ENCODE results near the gene AKAP13. TPM values are rescaled to one million over a fixed set of nuclear protein-coding genes. Genes with fewer than 3 reads are reported as not detected.

Gene AKAP13
- total and polyA plus RNA-seq, 2 of the 8 experiments (the other 6 are each of a cell fraction or from before 2014, with no cell fraction given): 14.0 to 46.2 TPM

GRCh38 chr15:85419161-85419560 lies 38.8 kb downstream of the AKAP13 start:
- H3K79me1 ChIP-seq (ENCODE audit: low read depth, low read length): no peaks in the 10 kb centered on the region; the same call in none of the 2 replicates
- H4K5ac ChIP-seq (ENCODE audit: insufficient read length, low read depth, low read length): no peak overlapping the region
- H3K27me3 ChIP-seq (replicated peaks in 1 of 4; ENCODE audit: control insufficient read depth in 3 of 4, extremely low read depth in 1 of 4, insufficient read depth in 3 of 4, low read length in 3 of 4): no peaks in the 10 kb centered on the region
- H3K56ac ChIP-seq (replicated peaks; ENCODE audit: insufficient read length, low read depth, low read length): no peak overlapping the region
- ChIA-PET POLR2A (ENCODE audit: partially characterized antibody) (no interaction called here), CTCF (ENCODE audit: partially characterized antibody) (no interaction called here)
- no peak overlapping the region for H3K23ac ChIP-seq (ENCODE audit: insufficient read length)
- WGBS, 2 experiments (ENCODE audit: extremely low coverage in 1 of 2, insufficient coverage in 1 of 2, insufficient read length in 1 of 2, insufficient replicate concordance in 2 of 2, low coverage in 1 of 2, low lambda C conversion rate in 2 of 2, missing lambda C conversion rate in 1 of 2): 81% methylated on average over 5 of the region's 5 CpGs; no CpG with 5 or more reads in 1 of the 2 experiments
- FAIRE-seq (no peak), DNase-seq (ENCODE audit: low read depth in 1 of 2, low spot score in 2 of 2) (no peak)
- no peak overlapping the region for H3K4me3 ChIP-seq (ENCODE audit: extremely low read depth in 1 of 4, insufficient read depth in 2 of 4, low read depth in 3 of 4, low read length in 4 of 4)
- H3K4ac ChIP-seq (replicated peaks; ENCODE audit: insufficient read length, low read depth, low read length): no peak overlapping the region
- H2AK5ac ChIP-seq (ENCODE audit: low read depth, low read length): no peak overlapping the region
- H2BK12ac ChIP-seq (ENCODE audit: low read depth, low read length): no peak overlapping the region
- peaks cover 7 to 9% of the 10 kb centered on the region in 2 experiments for H4K20me1 ChIP-seq (replicated peaks in 1 of 2; ENCODE audit: control insufficient read depth in 1 of 2, insufficient read depth in 2 of 2, low read length in 2 of 2)
- H4K8ac ChIP-seq (ENCODE audit: extremely low read depth, insufficient read depth, low read length): no peak overlapping the region
- no peaks in the 10 kb centered on the region for H3K9me3 ChIP-seq (ENCODE audit: insufficient read depth in 2 of 2, low read depth in 1 of 2, low read length in 1 of 2)
- H4K91ac ChIP-seq (replicated peaks; ENCODE audit: insufficient read length, low read length): no peak overlapping the region
- H3K79me2 ChIP-seq (ENCODE audit: control insufficient read depth in 1 of 2, insufficient read depth in 2 of 2, low read length in 2 of 2): peaks cover 0 to 91% of the 10 kb centered on the region in 2 experiments; a peak in 3 of 4 replicates
- H3K14ac ChIP-seq (ENCODE audit: insufficient read length): no peak overlapping the region
- H3K4me2 ChIP-seq (ENCODE audit: insufficient read depth in 1 of 2, low read depth in 2 of 2, low read length in 2 of 2): no peak overlapping the region
- no peaks in the 10 kb centered on the region for H3K23me2 ChIP-seq (ENCODE audit: low read depth, low read length)
- H2BK20ac ChIP-seq (ENCODE audit: low read length): no peak overlapping the region
- TF ChIP-seq JUN (IDR thresholded peaks at IDR 0.05; ENCODE audit: low read depth, low read length): no peak
- TF ChIP-seq ATF3 (IDR thresholded peaks at IDR 0.05; ENCODE audit: insufficient read depth, low read depth, low read length): no peak
- no peak for TF ChIP-seq BRCA1 (IDR thresholded peaks at IDR 0.05; ENCODE audit: low read depth, low read length)
- no peak for TF ChIP-seq MAX (IDR thresholded peaks at IDR 0.05)
- TF ChIP-seq GABPA (IDR thresholded peaks at IDR 0.05; ENCODE audit: borderline replicate concordance, insufficient read depth, low read length): no peak
- no peak for TF ChIP-seq CTBP2 (IDR thresholded peaks at IDR 0.05; ENCODE audit: borderline replicate concordance, insufficient read depth, insufficient read length, low read length)
- TF ChIP-seq GTF2F1 (IDR thresholded peaks at IDR 0.05; ENCODE audit: borderline replicate concordance, low read depth, low read length): no peak
- no peak for TF ChIP-seq SP1 (IDR thresholded peaks at IDR 0.05; ENCODE audit: low read depth, low read length)
- no peak for TF ChIP-seq NANOG (IDR thresholded peaks at IDR 0.05; ENCODE audit: insufficient read depth, low read depth, low read length, poor library complexity, severe bottlenecking)
- no peak for TF ChIP-seq EP300 (IDR thresholded peaks at IDR 0.05; ENCODE audit: borderline replicate concordance in 1 of 2, low read depth in 2 of 2, low read length in 2 of 2)
- no peak overlapping the region for H3K27ac ChIP-seq (ENCODE audit: low read depth, low read length)
- H3K36me3 ChIP-seq (ENCODE audit: control insufficient read depth in 2 of 4, insufficient read depth in 4 of 4, low read length in 3 of 4): no peaks in the 10 kb centered on the region
- no peak overlapping the region for H2BK5ac ChIP-seq (ENCODE audit: low read depth, low read length)
- H2BK15ac ChIP-seq (ENCODE audit: low read length): no peak overlapping the region
- no peak overlapping the region for H2AFZ ChIP-seq (ENCODE audit: low read length)
- no peak overlapping the region for H3K18ac ChIP-seq (ENCODE audit: extremely low read depth, low read length)
- H2BK120ac ChIP-seq (replicated peaks; ENCODE audit: low read depth, low read length): no peak overlapping the region
- no peak overlapping the region for H3K9ac ChIP-seq (replicated peaks in 1 of 4; ENCODE audit: extremely low read depth in 1 of 4, low read depth in 3 of 4, low read length in 3 of 4)
- H3K4me1 ChIP-seq (replicated peaks in 1 of 4; ENCODE audit: control insufficient read depth in 3 of 4, insufficient read depth in 4 of 4, low read length in 3 of 4): no peaks in the 10 kb centered on the region

Measured in H1 (cell line).